Type B pancreatic cell (in vitro differentiated cells): ENCODE results near the gene STIM1. TPM values are rescaled to one million over a fixed set of nuclear protein-coding genes. Genes with fewer than 3 reads are reported as not detected.
"Not testable (repeated sequence)": the region's sequence is repeated elsewhere in the genome, so short reads cannot be mapped to it uniquely, and the experiment has no call there.

Experiments used
- DNase-seq: peaks from one replicate; pipeline ENCODE4 v3.0.0; 2021; ENCODE audit warnings: mixed read lengths; ENCODE audit not compliant: unreplicated experiment; ENCODE audit errors: extremely low spot score
- H3K27ac Mint-ChIP-seq: 2 replicates; pipeline ENCODE4 v1.8.0; 2021; ENCODE audit warnings: mild to moderate bottlenecking, mixed read lengths
- H3K27me3 Mint-ChIP-seq: 2 replicates; pipeline ENCODE4 v1.8.0; 2021; ENCODE audit warnings: mixed read lengths
- H3K36me3 Mint-ChIP-seq: 2 replicates; pipeline ENCODE4 v1.8.0; 2021; ENCODE audit warnings: mixed read lengths
- H3K4me1 Mint-ChIP-seq: one replicate; pipeline ENCODE4 v1.8.0; 2021; ENCODE audit warnings: mixed read lengths; ENCODE audit not compliant: unreplicated experiment
- H3K4me3 Mint-ChIP-seq: 2 replicates; pipeline ENCODE4 v1.8.0; 2021; ENCODE audit warnings: mild to moderate bottlenecking, mixed read lengths
- H3K9me3 Mint-ChIP-seq: 2 replicates; pipeline ENCODE4 v1.8.0; 2021; ENCODE audit warnings: mixed read lengths
- CTCF ChIP-seq: fragments of 200-600 bp; sonication (generic); conservative IDR thresholded peaks from 2 replicates; pipeline ENCODE4 v1.5.0; 2021; ENCODE audit warnings: antibody characterized with exemption, mild to moderate bottlenecking
- total RNA-seq: library from RNA; stranded (reverse); gene quantifications from 2 replicates; pipeline ENCODE4 v1.2.1, GENCODE V29; 2021; ENCODE audit warnings: low replicate concordance

STIM1 gene
- total RNA-seq, 1 donor from 2014 or later = 38.9 TPM

GRCh38 chr11:4127357-4127756 lies 271.9 kb downstream of the STIM1 start:
- Mint-ChIP-seq H3K9me3 (no peaks in the 10 kb centered on the region), H3K27ac (no peak overlapping the region), H3K36me3 (peaks cover 41% of the 10 kb centered on the region), H3K27me3 (no peaks in the 10 kb centered on the region), H3K4me3 (no peak overlapping the region), H3K4me1 (no peaks in the 10 kb centered on the region)
- no peak for DNase-seq
- no peak for TF ChIP-seq CTCF

- H3K4me1 Mint-ChIP-seq, H3K27ac Mint-ChIP-seq, H3K27me3 Mint-ChIP-seq, DNase-seq, H3K9me3 Mint-ChIP-seq, H3K4me3 Mint-ChIP-seq: not testable (repeated sequence)
- peaks cover 38% of the 10 kb centered on the region for H3K36me3 Mint-ChIP-seq
Observed at GRCh38 chr11:4130219-4130618, 274.8 kb downstream of the STIM1 start.

GRCh38 chr11:4134806-4135205 lies 279.3 kb downstream of the STIM1 start:
- H3K36me3 Mint-ChIP-seq = peaks cover 47% of the 10 kb centered on the region
- H3K9me3 Mint-ChIP-seq = peaks cover 9% of the 10 kb centered on the region
- no peak overlapping the region for H3K4me3 Mint-ChIP-seq
- TF ChIP-seq CTCF = no peak
- no peak for DNase-seq
- peaks cover 5% of the 10 kb centered on the region for H3K4me1 Mint-ChIP-seq
- peak overlapping the region; percentile 17 for H3K27ac Mint-ChIP-seq
- no peaks in the 10 kb centered on the region for H3K27me3 Mint-ChIP-seq

- no peak for DNase-seq
- peaks cover 23% of the 10 kb centered on the region for H3K9me3 Mint-ChIP-seq
- H3K27ac Mint-ChIP-seq = no peak overlapping the region
- no peak overlapping the region for H3K4me3 Mint-ChIP-seq
- TF ChIP-seq CTCF = no peak
- H3K36me3 Mint-ChIP-seq = peaks cover 64% of the 10 kb centered on the region
- H3K27me3 Mint-ChIP-seq = no peaks in the 10 kb centered on the region
- H3K4me1 Mint-ChIP-seq = peaks cover 5% of the 10 kb centered on the region
Observed at GRCh38 chr11:4138497-4138896, 283.0 kb downstream of the STIM1 start.

- Mint-ChIP-seq H3K27ac (no peak overlapping the region), H3K36me3 (peaks cover 58% of the 10 kb centered on the region), H3K4me1 (no peaks in the 10 kb centered on the region), H3K27me3 (no peaks in the 10 kb centered on the region), H3K4me3 (no peak overlapping the region), H3K9me3 (peaks cover 23% of the 10 kb centered on the region)
- no peak for TF ChIP-seq CTCF
- DNase-seq = no peak
Observed at GRCh38 chr11:4140067-4140636, 284.7 kb downstream of the STIM1 start.

Other genes starting within 250 kb of the STIM1 start
- 1.0 and 3.8 TPM in 2 replicates for gene ART5, start 213.7 kb upstream of the STIM1 start, total RNA-seq
- gene ART1, start 210.5 kb upstream of the STIM1 start, total RNA-seq = not detected in 2 replicates
- 1.5 and 2.9 TPM in 2 replicates for gene CHRNA10, start 184.3 kb upstream of the STIM1 start, total RNA-seq
- gene NUP98, start 58.1 kb upstream of the STIM1 start, total RNA-seq = 74.6 and 77.4 TPM in 2 replicates
- gene PGAP2, start 47.1 kb upstream of the STIM1 start, total RNA-seq = 42.3 and 43.1 TPM in 2 replicates
- gene RHOG, start 14.7 kb upstream of the STIM1 start, total RNA-seq = 30.8 and 42.9 TPM in 2 replicates
- 49.9 and 101 TPM in 2 replicates for gene RRM1, start 239.1 kb downstream of the STIM1 start, total RNA-seq